Stimulated activated CD8-positive, alpha-beta memory T cell treated with anti-CD3 and anti-CD28 coated beads, Interleukin-4, amount 100 ng/mL, for 1 hour (primary cell): Measurements from ENCODE around the gene MYMK.

Source experiments
- DNase-seq, 2 donors: peaks; one replicate each; pipeline ENCODE4 v3.0.0-alpha.2; 2020; ENCODE audit warnings: low read depth in 2 of 2, low spot score in 1 of 2

MYMK gene

GRCh38 chr9:133470427-133470924 is 54.3 kb downstream of the MYMK start:
- DNase-seq = no peak

- no peak for DNase-seq
These were observed 55.9 kb downstream of the MYMK start for GRCh38 chr9:133468777-133469421.

- DNase-seq = no peak
These were observed 56.4 kb downstream of the MYMK start for GRCh38 chr9:133468374-133468773.

GRCh38 chr9:133467101-133467500 is 57.7 kb downstream of the MYMK start:
- no peak for DNase-seq

- no peak for DNase-seq
These were observed 58.8 kb downstream of the MYMK start for GRCh38 chr9:133465984-133466383.

- no peak for DNase-seq
These were observed 60.1 kb downstream of the MYMK start for GRCh38 chr9:133464638-133465037.
